Adrenal gland (tissue), 5 donors: ENCODE data around the gene ABCD1.
"Not testable (repeated sequence)": the region's sequence is repeated elsewhere in the genome, so short reads cannot be mapped to it uniquely, and the experiment has no call there.

Experiments
- POLR2A ChIP-seq, 2 donors: fragments of 450-650 bp; IDR thresholded peaks; one replicate each; pipeline ENCODE4 v1.6.1; 2017; ENCODE audit warnings: antibody characterized with exemption in 2 of 2, mild to moderate bottlenecking in 2 of 2, moderate library complexity in 1 of 2
- TF ChIP-seq, protein P1 (sequence below), 6 experiments: fragments of 450-650 bp in 4 of 6; fragments of 200-600 bp in 2 of 6; sonication (generic) in 1 of 6; IDR thresholded peaks; 1 replicate in 5 of 6; 2 replicates in 1 of 6; pipeline versions ENCODE4 v1.5.1 to v1.8.0; 2016 to 2021; ENCODE audit warnings: antibody characterized with exemption in 6 of 6, mild to moderate bottlenecking in 2 of 6, moderate library complexity in 1 of 6
- donor health status: DM: no; HTN: no; CAD: no.

- TF ChIP-seq, protein P1, sequence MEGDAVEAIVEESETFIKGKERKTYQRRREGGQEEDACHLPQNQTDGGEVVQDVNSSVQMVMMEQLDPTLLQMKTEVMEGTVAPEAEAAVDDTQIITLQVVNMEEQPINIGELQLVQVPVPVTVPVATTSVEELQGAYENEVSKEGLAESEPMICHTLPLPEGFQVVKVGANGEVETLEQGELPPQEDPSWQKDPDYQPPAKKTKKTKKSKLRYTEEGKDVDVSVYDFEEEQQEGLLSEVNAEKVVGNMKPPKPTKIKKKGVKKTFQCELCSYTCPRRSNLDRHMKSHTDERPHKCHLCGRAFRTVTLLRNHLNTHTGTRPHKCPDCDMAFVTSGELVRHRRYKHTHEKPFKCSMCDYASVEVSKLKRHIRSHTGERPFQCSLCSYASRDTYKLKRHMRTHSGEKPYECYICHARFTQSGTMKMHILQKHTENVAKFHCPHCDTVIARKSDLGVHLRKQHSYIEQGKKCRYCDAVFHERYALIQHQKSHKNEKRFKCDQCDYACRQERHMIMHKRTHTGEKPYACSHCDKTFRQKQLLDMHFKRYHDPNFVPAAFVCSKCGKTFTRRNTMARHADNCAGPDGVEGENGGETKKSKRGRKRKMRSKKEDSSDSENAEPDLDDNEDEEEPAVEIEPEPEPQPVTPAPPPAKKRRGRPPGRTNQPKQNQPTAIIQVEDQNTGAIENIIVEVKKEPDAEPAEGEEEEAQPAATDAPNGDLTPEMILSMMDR (IDR thresholded peaks at IDR 0.05) = not testable (repeated sequence)
- not testable (repeated sequence) for TF ChIP-seq POLR2A (IDR thresholded peaks at IDR 0.05)
Measured at GRCh38 chrX:153683486-153683885, 41.2 kb upstream of the ABCD1 start.
